DND-41 (cell line): ENCODE results near the gene NARS2.
"Not testable (repeated sequence)": the region's sequence is repeated elsewhere in the genome, so short reads cannot be mapped to it uniquely, and the experiment has no call there.

ENCODE experiments used
- EZH2 ChIP-seq: IDR thresholded peaks from 3 replicates; pipeline ENCODE4 v1.6.1; 2012; ENCODE audit warnings: borderline replicate concordance, low read depth, mild to moderate bottlenecking, moderate library complexity, low read length, inconsistent platforms; ENCODE audit not compliant: severe bottlenecking
- TF ChIP-seq, protein P1 (sequence below): IDR thresholded peaks from 2 replicates; pipeline ENCODE4 v1.5.1; 2012; ENCODE audit warnings: borderline replicate concordance, low read length, moderate library complexity, mild to moderate bottlenecking; ENCODE audit not compliant: poor library complexity, severe bottlenecking; ENCODE audit errors: extremely low read depth

DNA sequence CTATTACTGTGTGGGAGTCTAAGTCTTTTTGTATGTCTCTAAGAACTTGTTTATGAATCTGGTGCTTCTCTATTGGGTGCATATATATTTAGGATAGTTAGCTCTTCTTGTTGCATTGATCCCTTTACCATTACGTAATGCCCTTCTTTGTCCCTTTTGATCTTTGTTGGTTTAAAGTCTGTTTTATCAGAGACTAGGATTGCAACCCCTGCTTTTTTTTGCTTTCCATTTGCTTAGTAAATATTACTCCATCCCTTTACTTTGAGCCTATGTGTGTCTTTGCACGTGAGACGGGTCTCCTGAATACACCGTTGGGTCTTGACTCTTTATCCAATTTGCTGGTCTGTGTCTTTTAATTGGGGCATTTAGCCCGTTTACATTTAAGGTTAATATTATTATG is 26.4 kb upstream of the NARS2 start:
- TF ChIP-seq, protein P1, sequence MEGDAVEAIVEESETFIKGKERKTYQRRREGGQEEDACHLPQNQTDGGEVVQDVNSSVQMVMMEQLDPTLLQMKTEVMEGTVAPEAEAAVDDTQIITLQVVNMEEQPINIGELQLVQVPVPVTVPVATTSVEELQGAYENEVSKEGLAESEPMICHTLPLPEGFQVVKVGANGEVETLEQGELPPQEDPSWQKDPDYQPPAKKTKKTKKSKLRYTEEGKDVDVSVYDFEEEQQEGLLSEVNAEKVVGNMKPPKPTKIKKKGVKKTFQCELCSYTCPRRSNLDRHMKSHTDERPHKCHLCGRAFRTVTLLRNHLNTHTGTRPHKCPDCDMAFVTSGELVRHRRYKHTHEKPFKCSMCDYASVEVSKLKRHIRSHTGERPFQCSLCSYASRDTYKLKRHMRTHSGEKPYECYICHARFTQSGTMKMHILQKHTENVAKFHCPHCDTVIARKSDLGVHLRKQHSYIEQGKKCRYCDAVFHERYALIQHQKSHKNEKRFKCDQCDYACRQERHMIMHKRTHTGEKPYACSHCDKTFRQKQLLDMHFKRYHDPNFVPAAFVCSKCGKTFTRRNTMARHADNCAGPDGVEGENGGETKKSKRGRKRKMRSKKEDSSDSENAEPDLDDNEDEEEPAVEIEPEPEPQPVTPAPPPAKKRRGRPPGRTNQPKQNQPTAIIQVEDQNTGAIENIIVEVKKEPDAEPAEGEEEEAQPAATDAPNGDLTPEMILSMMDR, result not testable (repeated sequence)
- TF ChIP-seq EZH2, result not testable (repeated sequence)
